Measurements from ENCODE around the gene ZNF808. TPM values are rescaled to one million over a fixed set of nuclear protein-coding genes. Genes with fewer than 3 reads are reported as not detected.
"Not testable (repeated sequence)": the region's sequence is repeated elsewhere in the genome, so short reads cannot be mapped to it uniquely, and the experiment has no call there.

Gene ZNF808
- total RNA-seq, 1 donor from 2014 or later, result 12.6 TPM

- FAIRE-seq (no peak), DNase-seq (ENCODE audit: low read depth) (no peak)
- Histone ChIP-seq H3K27me3 (ENCODE audit: control insufficient read depth, insufficient read depth, low read length) (no peaks in the 10 kb centered on the region), H3K36me3 (ENCODE audit: control insufficient read depth, insufficient read depth, low read length) (peaks cover 2% of the 10 kb centered on the region), H3K4me3 (ENCODE audit: low read depth, low read length) (no peak overlapping the region)
- no peak for TF ChIP-seq CTCF (IDR thresholded peaks at IDR 0.05; ENCODE audit: insufficient read depth, low read length, severe bottlenecking)
Measured at GRCh38 chr19:52592301-52592700, 64.8 kb downstream of the ZNF808 start.

GRCh38 chr19:52593441-52593840 lies 66.0 kb downstream of the ZNF808 start:
- not testable (repeated sequence) for FAIRE-seq; H3K36me3 ChIP-seq (ENCODE audit: control insufficient read depth, insufficient read depth, low read length); H3K27me3 ChIP-seq (ENCODE audit: control insufficient read depth, insufficient read depth, low read length); DNase-seq (ENCODE audit: low read depth); H3K4me3 ChIP-seq (ENCODE audit: low read depth, low read length)

GRCh38 chr19:52599241-52599640 lies 71.8 kb downstream of the ZNF808 start:
- TF ChIP-seq CTCF (IDR thresholded peaks at IDR 0.05; ENCODE audit: insufficient read depth, low read length, severe bottlenecking), result no peak
- FAIRE-seq (no peak), DNase-seq (ENCODE audit: low read depth) (no peak)
- H3K27me3 ChIP-seq (ENCODE audit: control insufficient read depth, insufficient read depth, low read length), result no peaks in the 10 kb centered on the region
- H3K4me3 ChIP-seq (ENCODE audit: low read depth, low read length), result no peak overlapping the region
- H3K36me3 ChIP-seq (ENCODE audit: control insufficient read depth, insufficient read depth, low read length), result peaks cover 1% of the 10 kb centered on the region

- DNase-seq (ENCODE audit: low read depth) (no peak), FAIRE-seq (no peak)
- peaks cover 1% of the 10 kb centered on the region for H3K36me3 ChIP-seq (ENCODE audit: control insufficient read depth, insufficient read depth, low read length)
- no peaks in the 10 kb centered on the region for H3K27me3 ChIP-seq (ENCODE audit: control insufficient read depth, insufficient read depth, low read length)
- no peak for TF ChIP-seq CTCF (IDR thresholded peaks at IDR 0.05; ENCODE audit: insufficient read depth, low read length, severe bottlenecking)
- peak overlapping the region; percentile 66 for H3K4me3 ChIP-seq (ENCODE audit: low read depth, low read length)
Measured at GRCh38 chr19:52600639-52601024, 73.2 kb downstream of the ZNF808 start.

GRCh38 chr19:52601025-52601973 lies 73.8 kb downstream of the ZNF808 start:
- H3K4me3 ChIP-seq (ENCODE audit: low read depth, low read length), result peak overlapping the region; percentile 66
- peak; percentile 40 for TF ChIP-seq CTCF (IDR thresholded peaks at IDR 0.05; ENCODE audit: insufficient read depth, low read length, severe bottlenecking)
- no peak for FAIRE-seq
- no peaks in the 10 kb centered on the region for H3K27me3 ChIP-seq (ENCODE audit: control insufficient read depth, insufficient read depth, low read length)
- peak; percentile 80 for DNase-seq (ENCODE audit: low read depth)
- H3K36me3 ChIP-seq (ENCODE audit: control insufficient read depth, insufficient read depth, low read length), result no peaks in the 10 kb centered on the region

GRCh38 chr19:52601974-52602366 lies 74.5 kb downstream of the ZNF808 start:
- H3K36me3 ChIP-seq (ENCODE audit: control insufficient read depth, insufficient read depth, low read length); DNase-seq (ENCODE audit: low read depth); H3K27me3 ChIP-seq (ENCODE audit: control insufficient read depth, insufficient read depth, low read length); FAIRE-seq: not testable (repeated sequence)
- H3K4me3 ChIP-seq (ENCODE audit: low read depth, low read length), result peak overlapping the region; percentile 66

Measured in bronchial epithelial cell (primary cell).